ENCODE results near the gene CUX1. TPM values are rescaled to one million over a fixed set of nuclear protein-coding genes. Genes with fewer than 3 reads are reported as not detected.
A peak's percentile ranks its signal among the peaks of the same experiment; 100 is the strongest.

CUX1 gene
- total and polyA plus RNA-seq, 2 of the 13 experiments (the other 11 are each of a cell fraction or from before 2014, with no cell fraction given): 13.7 to 14.9 TPM

DNA sequence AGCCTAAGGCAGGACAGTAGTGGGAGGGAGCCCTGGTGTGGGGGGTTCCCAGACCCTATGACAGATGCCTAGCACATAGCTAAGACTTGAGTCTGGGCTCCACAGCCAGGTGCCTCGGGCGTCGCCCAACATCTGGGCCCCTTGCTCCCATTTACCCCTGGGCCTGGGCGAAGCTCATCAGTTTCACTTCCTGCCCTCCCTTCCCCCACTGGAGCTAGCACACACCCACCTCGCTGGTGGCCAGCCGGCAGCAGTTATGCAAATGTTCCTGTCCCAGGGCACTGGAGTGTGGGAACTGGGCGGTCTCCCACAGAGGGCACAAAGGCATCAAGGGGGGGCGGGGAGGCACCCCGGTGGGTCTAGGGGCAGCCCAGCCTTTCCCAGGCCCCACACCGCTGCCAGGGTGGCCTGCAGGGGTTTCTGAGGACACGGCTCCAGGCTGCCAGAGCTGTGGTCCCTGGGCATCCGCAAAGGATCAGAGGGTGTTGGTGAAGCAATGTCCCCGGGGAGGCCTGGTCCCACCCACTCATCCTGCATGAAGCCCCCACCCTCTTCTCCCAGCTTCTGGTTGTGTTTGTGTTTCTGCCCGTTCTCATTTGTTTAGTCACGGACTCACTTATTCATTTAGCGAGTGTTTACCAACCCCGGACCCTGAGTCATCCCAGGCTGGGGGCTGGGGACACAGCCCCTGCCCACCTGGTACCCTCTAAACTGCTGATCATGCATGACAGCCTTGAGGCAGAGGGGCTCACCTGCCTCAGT, 489.7 kb downstream of the CUX1 start (continued):
- TF ChIP-seq CHD4 (IDR thresholded peaks at IDR 0.05; ENCODE audit: borderline replicate concordance, low read length) (no peak), FOSL2 (CRISPR knock-in tag; IDR thresholded peaks at IDR 0.05) (peak; percentile 89), ZNF570 (CRISPR knock-in tag; IDR thresholded peaks at IDR 0.05; ENCODE audit: borderline replicate concordance) (no peak), HOXA7 (CRISPR knock-in tag; IDR thresholded peaks at IDR 0.05) (no peak), JARID2 (CRISPR knock-in tag; IDR thresholded peaks at IDR 0.05; ENCODE audit: insufficient replicate concordance) (no peak), RAD51 (IDR thresholded peaks at IDR 0.05; ENCODE audit: borderline replicate concordance) (no peak), ZFP62 (CRISPR knock-in tag; IDR thresholded peaks at IDR 0.05) (no peak), ELF4 (CRISPR knock-in tag; IDR thresholded peaks at IDR 0.05; ENCODE audit: borderline replicate concordance) (no peak), NFIC (IDR thresholded peaks at IDR 0.05; ENCODE audit: low read length) (no peak), MIER3 (CRISPR knock-in tag; IDR thresholded peaks at IDR 0.05; ENCODE audit: borderline replicate concordance) (no peak), ZSCAN30 (CRISPR knock-in tag; IDR thresholded peaks at IDR 0.05) (no peak), NCOA2 (CRISPR knock-in tag; IDR thresholded peaks at IDR 0.05) (no peak), ZMYM4 (CRISPR knock-in tag; IDR thresholded peaks at IDR 0.05) (no peak), ZNF441 (CRISPR knock-in tag; IDR thresholded peaks at IDR 0.05; ENCODE audit: borderline replicate concordance) (no peak), SATB2 (CRISPR knock-in tag; IDR thresholded peaks at IDR 0.05) (no peak)
- TF ChIP-seq, protein P1, sequence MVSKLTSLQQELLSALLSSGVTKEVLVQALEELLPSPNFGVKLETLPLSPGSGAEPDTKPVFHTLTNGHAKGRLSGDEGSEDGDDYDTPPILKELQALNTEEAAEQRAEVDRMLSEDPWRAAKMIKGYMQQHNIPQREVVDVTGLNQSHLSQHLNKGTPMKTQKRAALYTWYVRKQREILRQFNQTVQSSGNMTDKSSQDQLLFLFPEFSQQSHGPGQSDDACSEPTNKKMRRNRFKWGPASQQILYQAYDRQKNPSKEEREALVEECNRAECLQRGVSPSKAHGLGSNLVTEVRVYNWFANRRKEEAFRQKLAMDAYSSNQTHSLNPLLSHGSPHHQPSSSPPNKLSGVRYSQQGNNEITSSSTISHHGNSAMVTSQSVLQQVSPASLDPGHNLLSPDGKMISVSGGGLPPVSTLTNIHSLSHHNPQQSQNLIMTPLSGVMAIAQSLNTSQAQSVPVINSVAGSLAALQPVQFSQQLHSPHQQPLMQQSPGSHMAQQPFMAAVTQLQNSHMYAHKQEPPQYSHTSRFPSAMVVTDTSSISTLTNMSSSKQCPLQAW (CRISPR knock-in tag; IDR thresholded peaks at IDR 0.05): 0 out of 2 replicates have a peak, but pooled peaks have one; percentile 72
- TF ChIP-seq, protein P2, sequence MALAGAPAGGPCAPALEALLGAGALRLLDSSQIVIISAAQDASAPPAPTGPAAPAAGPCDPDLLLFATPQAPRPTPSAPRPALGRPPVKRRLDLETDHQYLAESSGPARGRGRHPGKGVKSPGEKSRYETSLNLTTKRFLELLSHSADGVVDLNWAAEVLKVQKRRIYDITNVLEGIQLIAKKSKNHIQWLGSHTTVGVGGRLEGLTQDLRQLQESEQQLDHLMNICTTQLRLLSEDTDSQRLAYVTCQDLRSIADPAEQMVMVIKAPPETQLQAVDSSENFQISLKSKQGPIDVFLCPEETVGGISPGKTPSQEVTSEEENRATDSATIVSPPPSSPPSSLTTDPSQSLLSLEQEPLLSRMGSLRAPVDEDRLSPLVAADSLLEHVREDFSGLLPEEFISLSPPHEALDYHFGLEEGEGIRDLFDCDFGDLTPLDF (CRISPR knock-in tag; IDR thresholded peaks at IDR 0.05): no peak
- TF ChIP-seq, protein P3, sequence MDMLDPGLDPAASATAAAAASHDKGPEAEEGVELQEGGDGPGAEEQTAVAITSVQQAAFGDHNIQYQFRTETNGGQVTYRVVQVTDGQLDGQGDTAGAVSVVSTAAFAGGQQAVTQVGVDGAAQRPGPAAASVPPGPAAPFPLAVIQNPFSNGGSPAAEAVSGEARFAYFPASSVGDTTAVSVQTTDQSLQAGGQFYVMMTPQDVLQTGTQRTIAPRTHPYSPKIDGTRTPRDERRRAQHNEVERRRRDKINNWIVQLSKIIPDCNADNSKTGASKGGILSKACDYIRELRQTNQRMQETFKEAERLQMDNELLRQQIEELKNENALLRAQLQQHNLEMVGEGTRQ (IDR thresholded peaks at IDR 0.05; ENCODE audit: low read depth, low read length): no peak
- TF ChIP-seq, protein P3 (CRISPR knock-in tag; IDR thresholded peaks at IDR 0.05; ENCODE audit: borderline replicate concordance): no peak
- TF ChIP-seq, protein P4, sequence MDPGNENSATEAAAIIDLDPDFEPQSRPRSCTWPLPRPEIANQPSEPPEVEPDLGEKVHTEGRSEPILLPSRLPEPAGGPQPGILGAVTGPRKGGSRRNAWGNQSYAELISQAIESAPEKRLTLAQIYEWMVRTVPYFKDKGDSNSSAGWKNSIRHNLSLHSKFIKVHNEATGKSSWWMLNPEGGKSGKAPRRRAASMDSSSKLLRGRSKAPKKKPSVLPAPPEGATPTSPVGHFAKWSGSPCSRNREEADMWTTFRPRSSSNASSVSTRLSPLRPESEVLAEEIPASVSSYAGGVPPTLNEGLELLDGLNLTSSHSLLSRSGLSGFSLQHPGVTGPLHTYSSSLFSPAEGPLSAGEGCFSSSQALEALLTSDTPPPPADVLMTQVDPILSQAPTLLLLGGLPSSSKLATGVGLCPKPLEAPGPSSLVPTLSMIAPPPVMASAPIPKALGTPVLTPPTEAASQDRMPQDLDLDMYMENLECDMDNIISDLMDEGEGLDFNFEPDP (CRISPR knock-in tag; conservative IDR thresholded peaks at IDR 0.05): no peak
